Measurements from ENCODE around the gene TERC.

TERC gene

DNA sequence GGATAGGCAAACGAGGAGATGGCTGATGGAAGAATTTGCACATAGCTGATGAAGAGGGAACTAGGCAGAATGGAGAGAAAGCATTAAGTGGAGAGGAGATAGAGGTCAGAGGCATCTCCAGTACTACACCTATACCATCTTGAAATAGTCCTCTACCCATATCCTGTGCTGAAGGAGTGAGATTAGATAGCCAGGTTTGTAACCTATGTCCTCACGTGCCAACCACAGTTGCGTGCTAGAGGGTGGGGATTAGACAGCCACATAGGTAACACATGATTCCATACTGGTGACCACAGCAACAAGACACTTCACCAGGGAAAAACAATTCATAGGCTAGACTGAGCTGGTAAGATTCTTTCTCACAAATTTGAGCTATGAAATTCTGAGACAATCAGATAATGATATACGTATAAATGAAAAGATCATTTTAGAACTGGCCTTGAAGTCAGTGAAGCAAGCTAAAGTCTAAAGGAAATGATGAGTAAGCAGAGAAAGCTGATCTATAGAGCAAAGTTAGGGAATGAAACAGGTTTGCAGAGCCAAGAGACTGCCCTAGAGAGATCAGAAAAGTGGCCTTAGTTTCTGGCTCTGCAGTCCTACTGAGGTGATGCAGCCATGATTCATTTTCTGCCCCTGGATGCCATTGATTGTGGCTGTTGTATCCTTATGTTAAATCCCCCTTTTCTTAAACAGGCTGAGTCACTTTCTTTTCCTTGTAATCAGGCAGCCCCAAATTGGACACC, 26.0 kb upstream of the TERC start:
- no peaks in the 10 kb centered on the region for H3K4me1 ChIP-seq (ENCODE audit: control insufficient read depth, insufficient read depth, low read length, poor library complexity, severe bottlenecking)
- H3K4me3 ChIP-seq (ENCODE audit: insufficient read depth, low read depth, low read length, poor library complexity, severe bottlenecking): no peak overlapping the region
- no peak for DNase-seq
- no peaks in the 10 kb centered on the region for H3K9me3 ChIP-seq (ENCODE audit: control insufficient read depth, low read length)
- peaks cover 16% of the 10 kb centered on the region for H3K36me3 ChIP-seq (ENCODE audit: control insufficient read depth, insufficient read depth, low read length)
- H3K27me3 ChIP-seq (replicated peaks; ENCODE audit: control insufficient read depth, insufficient read depth, low read length, poor library complexity, severe bottlenecking): no peaks in the 10 kb centered on the region
- no peak overlapping the region for H3K27ac ChIP-seq (ENCODE audit: insufficient read depth, low read length, poor library complexity, severe bottlenecking)

DNA sequence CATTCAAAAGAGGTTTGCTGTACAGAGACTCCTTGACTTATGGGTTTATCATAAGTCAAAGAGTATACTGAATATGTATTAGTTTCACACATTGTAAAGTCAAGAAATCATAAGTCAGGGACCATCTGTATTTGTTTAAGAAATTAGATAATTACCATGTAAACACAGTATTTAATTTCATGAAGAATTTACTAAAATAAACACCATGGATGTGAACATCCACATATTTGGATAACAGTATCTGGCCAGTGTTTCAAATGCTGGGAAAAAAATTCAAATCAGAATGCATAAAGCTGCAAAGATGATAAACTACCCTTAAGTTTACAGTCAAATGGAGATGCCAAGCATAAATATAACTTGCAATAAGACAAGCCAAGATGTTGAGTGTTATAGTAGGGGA, 25.4 kb upstream of the TERC start:
- Histone ChIP-seq H3K9me3 (ENCODE audit: control insufficient read depth, low read length) (no peaks in the 10 kb centered on the region), H3K4me1 (ENCODE audit: control insufficient read depth, insufficient read depth, low read length, poor library complexity, severe bottlenecking) (no peaks in the 10 kb centered on the region), H3K27me3 (replicated peaks; ENCODE audit: control insufficient read depth, insufficient read depth, low read length, poor library complexity, severe bottlenecking) (no peaks in the 10 kb centered on the region), H3K27ac (ENCODE audit: insufficient read depth, low read length, poor library complexity, severe bottlenecking) (no peak overlapping the region), H3K36me3 (ENCODE audit: control insufficient read depth, insufficient read depth, low read length) (peaks cover 16% of the 10 kb centered on the region), H3K4me3 (ENCODE audit: insufficient read depth, low read depth, low read length, poor library complexity, severe bottlenecking) (no peak overlapping the region)
- DNase-seq: no peak

DNA sequence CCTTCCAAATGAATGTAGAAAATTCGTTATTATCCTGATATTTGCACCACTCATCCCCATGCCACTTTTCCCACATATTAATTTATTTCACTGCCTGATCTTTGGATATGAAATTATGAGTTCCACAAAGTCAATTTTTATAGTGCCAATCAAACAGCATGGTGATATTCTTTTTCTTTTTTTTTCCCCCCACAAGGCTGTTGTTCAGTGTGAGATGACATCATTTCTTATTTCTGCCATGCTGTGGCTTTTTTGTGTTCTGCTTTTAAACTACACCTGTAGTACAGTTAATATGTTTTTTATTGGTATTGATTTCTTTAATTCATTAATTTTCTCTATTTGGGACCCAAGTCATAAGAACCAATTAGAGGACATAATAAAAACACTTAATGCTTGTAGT, 22.9 kb upstream of the TERC start:
- no peaks in the 10 kb centered on the region for H3K9me3 ChIP-seq (ENCODE audit: control insufficient read depth, low read length)
- H3K36me3 ChIP-seq (ENCODE audit: control insufficient read depth, insufficient read depth, low read length): peaks cover 27% of the 10 kb centered on the region
- no peak for DNase-seq
- H3K27me3 ChIP-seq (replicated peaks; ENCODE audit: control insufficient read depth, insufficient read depth, low read length, poor library complexity, severe bottlenecking): no peaks in the 10 kb centered on the region
- H3K4me1 ChIP-seq (ENCODE audit: control insufficient read depth, insufficient read depth, low read length, poor library complexity, severe bottlenecking): no peaks in the 10 kb centered on the region
- no peak overlapping the region for H3K27ac ChIP-seq (ENCODE audit: insufficient read depth, low read length, poor library complexity, severe bottlenecking)
- no peak overlapping the region for H3K4me3 ChIP-seq (ENCODE audit: insufficient read depth, low read depth, low read length, poor library complexity, severe bottlenecking)

DNA sequence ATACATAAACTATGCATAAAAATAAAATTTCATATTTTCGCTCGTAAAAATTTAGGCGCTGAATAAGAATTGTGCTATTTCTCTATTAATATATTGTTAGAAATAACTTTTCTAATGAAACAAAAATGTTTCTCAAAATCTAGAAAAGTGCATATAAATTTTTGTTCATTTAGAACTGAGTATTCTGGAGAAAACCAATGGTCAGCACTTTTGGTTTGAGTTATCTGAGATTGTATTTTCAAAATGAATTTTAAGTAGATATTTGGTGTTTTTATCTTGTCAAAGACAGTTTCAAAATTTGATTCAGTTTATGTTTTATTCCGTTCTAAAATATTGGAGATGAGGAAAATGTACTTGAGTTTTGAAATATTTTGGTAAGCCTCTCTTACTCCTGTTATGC, 22.3 kb upstream of the TERC start:
- no peak for DNase-seq
- H3K27ac ChIP-seq (ENCODE audit: insufficient read depth, low read length, poor library complexity, severe bottlenecking): no peak overlapping the region
- no peaks in the 10 kb centered on the region for H3K4me1 ChIP-seq (ENCODE audit: control insufficient read depth, insufficient read depth, low read length, poor library complexity, severe bottlenecking)
- H3K36me3 ChIP-seq (ENCODE audit: control insufficient read depth, insufficient read depth, low read length): peaks cover 32% of the 10 kb centered on the region
- H3K4me3 ChIP-seq (ENCODE audit: insufficient read depth, low read depth, low read length, poor library complexity, severe bottlenecking): no peak overlapping the region
- no peaks in the 10 kb centered on the region for H3K9me3 ChIP-seq (ENCODE audit: control insufficient read depth, low read length)
- H3K27me3 ChIP-seq (replicated peaks; ENCODE audit: control insufficient read depth, insufficient read depth, low read length, poor library complexity, severe bottlenecking): no peaks in the 10 kb centered on the region

DNA sequence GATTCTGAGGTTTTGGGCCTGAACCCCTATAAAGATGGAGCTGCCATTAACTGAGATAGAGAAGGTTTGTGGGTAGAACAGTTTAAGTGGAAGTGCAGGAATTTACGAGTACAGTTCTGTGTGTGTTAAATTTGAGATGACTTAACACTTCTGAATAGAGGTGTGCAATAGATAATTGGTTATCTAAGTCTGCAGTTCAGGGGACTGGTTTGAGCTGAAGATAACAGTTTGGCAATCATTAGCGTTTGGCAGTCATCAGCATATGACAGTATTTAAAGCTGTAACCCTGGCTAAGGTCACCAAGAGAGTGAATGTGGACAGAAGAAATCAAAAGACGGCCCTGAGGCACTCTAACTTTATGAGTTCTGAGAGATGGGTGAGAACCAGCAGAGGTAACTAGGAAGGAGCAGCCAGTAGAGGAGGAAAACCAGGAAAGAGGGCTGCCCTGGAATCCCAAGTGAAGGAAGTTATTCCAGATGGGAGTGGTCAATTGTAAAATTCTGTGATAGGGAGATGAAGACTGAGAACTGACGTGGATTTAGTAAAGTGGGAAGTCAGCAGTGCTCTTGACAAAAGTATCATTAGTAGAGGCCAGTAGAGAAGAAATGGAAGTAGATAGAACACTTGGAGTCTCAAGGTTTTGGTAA, 16.5 kb upstream of the TERC start:
- peaks cover 9% of the 10 kb centered on the region for H3K4me1 ChIP-seq (ENCODE audit: control insufficient read depth, insufficient read depth, low read length, poor library complexity, severe bottlenecking)
- no peak overlapping the region for H3K4me3 ChIP-seq (ENCODE audit: insufficient read depth, low read depth, low read length, poor library complexity, severe bottlenecking)
- peaks cover 50% of the 10 kb centered on the region for H3K36me3 ChIP-seq (ENCODE audit: control insufficient read depth, insufficient read depth, low read length)
- H3K9me3 ChIP-seq (ENCODE audit: control insufficient read depth, low read length): no peaks in the 10 kb centered on the region
- no peak for DNase-seq
- no peak overlapping the region for H3K27ac ChIP-seq (ENCODE audit: insufficient read depth, low read length, poor library complexity, severe bottlenecking)
- H3K27me3 ChIP-seq (replicated peaks; ENCODE audit: control insufficient read depth, insufficient read depth, low read length, poor library complexity, severe bottlenecking): no peaks in the 10 kb centered on the region

DNA sequence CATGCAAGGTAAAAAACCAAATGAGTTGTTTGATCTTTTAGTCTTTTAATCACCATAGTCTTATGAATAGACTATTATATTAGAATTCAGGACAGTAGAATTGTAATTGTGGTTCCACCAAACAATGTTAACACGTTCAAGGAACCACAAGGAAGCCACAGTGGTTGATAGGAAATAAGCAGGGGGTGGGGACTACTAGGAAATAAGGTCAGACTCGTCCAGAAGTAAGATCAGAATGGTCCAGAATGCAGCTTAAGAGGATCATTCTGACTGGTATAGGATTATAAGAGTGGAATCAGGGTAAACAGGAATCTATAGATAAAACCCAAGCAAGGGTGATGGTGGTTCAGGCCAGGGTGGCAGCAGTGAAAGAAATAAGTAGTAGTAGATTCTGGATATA, 15.9 kb upstream of the TERC start:
- no peak for DNase-seq
- no peaks in the 10 kb centered on the region for H3K27me3 ChIP-seq (replicated peaks; ENCODE audit: control insufficient read depth, insufficient read depth, low read length, poor library complexity, severe bottlenecking)
- H3K9me3 ChIP-seq (ENCODE audit: control insufficient read depth, low read length): no peaks in the 10 kb centered on the region
- H3K4me3 ChIP-seq (ENCODE audit: insufficient read depth, low read depth, low read length, poor library complexity, severe bottlenecking): no peak overlapping the region
- peaks cover 9% of the 10 kb centered on the region for H3K4me1 ChIP-seq (ENCODE audit: control insufficient read depth, insufficient read depth, low read length, poor library complexity, severe bottlenecking)
- H3K27ac ChIP-seq (ENCODE audit: insufficient read depth, low read length, poor library complexity, severe bottlenecking): no peak overlapping the region
- H3K36me3 ChIP-seq (ENCODE audit: control insufficient read depth, insufficient read depth, low read length): peaks cover 55% of the 10 kb centered on the region

DNA sequence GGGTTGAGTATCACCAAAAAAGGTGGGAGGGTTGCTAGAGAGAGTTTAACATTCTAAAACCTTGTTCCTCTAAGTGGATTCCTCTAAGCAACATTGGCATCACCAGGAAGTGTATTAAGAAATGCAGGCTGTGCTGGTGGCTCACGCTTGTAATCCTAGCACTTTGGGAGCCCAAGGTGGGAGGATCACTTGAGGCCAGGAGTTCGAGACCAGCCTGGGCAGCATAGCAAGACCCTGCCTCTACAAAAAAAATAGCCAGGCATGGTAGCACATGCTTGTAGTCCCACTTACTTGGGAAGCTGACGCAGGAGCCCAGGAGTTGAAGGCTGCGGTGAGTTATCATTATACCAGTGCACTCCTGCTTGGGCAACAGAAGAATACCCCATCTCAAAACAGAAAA, 13.0 kb upstream of the TERC start:
- Histone ChIP-seq H3K27me3 (replicated peaks; ENCODE audit: control insufficient read depth, insufficient read depth, low read length, poor library complexity, severe bottlenecking) (no peaks in the 10 kb centered on the region), H3K4me3 (ENCODE audit: insufficient read depth, low read depth, low read length, poor library complexity, severe bottlenecking) (no peak overlapping the region), H3K9me3 (ENCODE audit: control insufficient read depth, low read length) (no peaks in the 10 kb centered on the region), H3K4me1 (ENCODE audit: control insufficient read depth, insufficient read depth, low read length, poor library complexity, severe bottlenecking) (peaks cover 18% of the 10 kb centered on the region), H3K27ac (ENCODE audit: insufficient read depth, low read length, poor library complexity, severe bottlenecking) (no peak overlapping the region), H3K36me3 (ENCODE audit: control insufficient read depth, insufficient read depth, low read length) (peaks cover 47% of the 10 kb centered on the region)
- DNase-seq: no peak

DNA sequence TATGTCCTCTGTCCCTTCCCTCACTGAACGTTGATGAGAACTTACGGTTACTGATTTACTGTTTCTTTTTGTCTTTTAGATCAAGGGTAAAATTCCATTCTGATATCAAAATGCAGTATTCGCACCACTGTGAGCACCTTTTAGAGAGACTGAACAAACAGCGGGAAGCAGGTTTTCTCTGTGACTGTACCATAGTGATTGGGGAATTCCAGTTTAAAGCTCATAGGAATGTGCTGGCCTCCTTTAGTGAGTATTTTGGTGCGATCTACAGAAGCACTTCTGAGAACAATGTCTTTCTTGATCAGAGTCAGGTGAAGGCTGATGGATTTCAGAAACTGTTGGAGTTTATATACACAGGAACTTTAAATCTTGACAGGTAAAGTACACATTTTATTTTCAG, 9.3 kb upstream of the TERC start:
- no peak for DNase-seq
- peaks cover 14% of the 10 kb centered on the region for H3K4me1 ChIP-seq (ENCODE audit: control insufficient read depth, insufficient read depth, low read length, poor library complexity, severe bottlenecking)
- H3K36me3 ChIP-seq (ENCODE audit: control insufficient read depth, insufficient read depth, low read length): peaks cover 20% of the 10 kb centered on the region
- no peak overlapping the region for H3K4me3 ChIP-seq (ENCODE audit: insufficient read depth, low read depth, low read length, poor library complexity, severe bottlenecking)
- no peaks in the 10 kb centered on the region for H3K9me3 ChIP-seq (ENCODE audit: control insufficient read depth, low read length)
- H3K27ac ChIP-seq (ENCODE audit: insufficient read depth, low read length, poor library complexity, severe bottlenecking): peak overlapping the region; percentile 99
- H3K27me3 ChIP-seq (replicated peaks; ENCODE audit: control insufficient read depth, insufficient read depth, low read length, poor library complexity, severe bottlenecking): no peaks in the 10 kb centered on the region

DNA sequence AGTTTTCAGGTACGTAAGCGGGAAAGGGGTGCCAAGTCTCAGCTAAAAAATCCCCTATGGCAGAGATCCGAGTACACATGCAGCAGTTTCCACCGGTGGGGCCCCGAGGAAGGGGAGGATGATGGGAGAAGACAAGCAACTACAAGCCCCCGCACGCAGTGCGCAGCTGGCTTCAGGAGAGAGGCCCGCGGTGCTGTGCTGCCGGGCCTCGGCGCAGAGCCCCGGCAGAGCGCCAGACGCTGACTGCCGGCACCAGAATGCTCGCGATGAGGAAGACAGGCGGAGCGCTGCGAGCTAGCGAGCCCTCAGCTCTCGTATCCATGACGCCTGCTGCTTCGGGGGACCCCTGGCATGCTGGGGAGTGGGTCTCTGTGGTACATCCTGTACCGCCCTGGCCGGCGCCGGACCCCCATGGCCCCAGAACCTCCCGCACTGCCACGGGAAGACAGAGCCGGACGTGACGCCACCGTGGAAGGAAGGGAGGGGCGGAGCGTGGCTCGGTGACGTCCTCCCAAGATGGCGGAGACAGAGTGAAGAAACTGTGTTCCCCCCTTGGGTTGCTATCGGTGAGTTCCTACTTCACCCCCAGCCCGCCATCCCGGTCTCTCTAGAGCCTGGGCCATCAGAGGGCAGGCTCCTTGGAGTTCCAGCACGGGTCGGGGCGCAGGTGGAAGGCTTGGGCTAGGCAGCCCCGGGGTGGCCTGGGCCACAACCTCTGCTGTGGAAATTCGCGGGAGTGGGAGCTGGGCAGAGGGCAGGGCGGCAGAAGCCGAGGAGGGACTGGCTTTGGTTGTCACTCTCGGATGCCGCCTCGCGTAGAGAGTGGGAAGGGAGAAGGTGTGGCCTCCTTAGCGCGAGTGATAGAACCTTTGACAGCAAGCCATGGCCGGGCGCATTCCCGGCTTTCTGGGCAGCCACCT, 8.3 kb upstream of the TERC start, which contains the start of gene MYNN:
TSS of gene MYNN (plus strand) at position 500 of the 920 bp plus-strand sequence. CDS start 900 bp downstream, outside the sequence.
- peaks cover 14% of the 10 kb centered on the region for H3K36me3 ChIP-seq (ENCODE audit: control insufficient read depth, insufficient read depth, low read length)
- no peaks in the 10 kb centered on the region for H3K9me3 ChIP-seq (ENCODE audit: control insufficient read depth, low read length)
- peak; percentile 79 to 86 (median 83) for DNase-seq
- H3K27me3 ChIP-seq (replicated peaks; ENCODE audit: control insufficient read depth, insufficient read depth, low read length, poor library complexity, severe bottlenecking): no peaks in the 10 kb centered on the region
- peak within 1 kb of the TSS; percentile 72 for H3K4me3 ChIP-seq (ENCODE audit: insufficient read depth, low read depth, low read length, poor library complexity, severe bottlenecking)
- H3K27ac ChIP-seq (ENCODE audit: insufficient read depth, low read length, poor library complexity, severe bottlenecking): peak within 1 kb of the TSS; percentile 99
- peaks cover 14% of the 10 kb centered on the region for H3K4me1 ChIP-seq (ENCODE audit: control insufficient read depth, insufficient read depth, low read length, poor library complexity, severe bottlenecking)
